ENCODE data around the gene PI4KB. TPM values are rescaled to one million over a fixed set of nuclear protein-coding genes. Genes with fewer than 3 reads are reported as not detected.

The PI4KB gene
- total and polyA plus RNA-seq, 2 of the 4 experiments (the other 2 are of a cell fraction): 82.4 to 94.5 TPM

GRCh38 chr1:151288502-151288901 is 38.7 kb downstream of the PI4KB start:
- Histone ChIP-seq H3K79me1 (ENCODE audit: low read depth in 1 of 2, low read length in 2 of 2) (peaks cover 16 to 66% of the 10 kb centered on the region in 2 experiments), H3K9ac (ENCODE audit: low read depth, low read length) (no peak overlapping the region), H2BK20ac (ENCODE audit: low read depth, low read length) (no peak overlapping the region), H2BK5ac (ENCODE audit: low read depth, low read length, poor library complexity, severe bottlenecking) (no peak overlapping the region), H2AFZ (replicated peaks; ENCODE audit: low read length, poor library complexity) (peak overlapping the region; percentile 17), H3K36me3 (ENCODE audit: control insufficient read depth, insufficient read depth, low read length) (peaks cover 74% of the 10 kb centered on the region), H3K4me1 (ENCODE audit: control insufficient read depth, insufficient read depth, low read length) (peaks cover 5% of the 10 kb centered on the region; the same call in 1 of the 2 replicates), H3K56ac (ENCODE audit: extremely low read depth, insufficient read depth, low read length) (no peak overlapping the region), H3K27ac (ENCODE audit: insufficient read depth, low read length) (no peak overlapping the region), H2AK9ac (replicated peaks; ENCODE audit: low read depth, low read length, poor library complexity) (no peak overlapping the region), H2BK120ac (ENCODE audit: low read depth, low read length) (no peak overlapping the region), H4K91ac (ENCODE audit: insufficient read depth, low read depth, low read length) (no peak overlapping the region), H4K5ac (ENCODE audit: low read depth, low read length) (no peak overlapping the region), H3K18ac (ENCODE audit: low read depth, low read length) (no peak overlapping the region), H4K20me1 (ENCODE audit: insufficient read depth, low read length) (peaks cover 34% of the 10 kb centered on the region), H3K23ac (ENCODE audit: low read depth, low read length) (no peak overlapping the region), H3K4ac (ENCODE audit: low read depth, low read length) (no peak overlapping the region), H3K9me1 (ENCODE audit: insufficient read depth, low read length) (no peaks in the 10 kb centered on the region), H2BK15ac (ENCODE audit: low read depth, low read length) (no peak overlapping the region), H4K8ac (ENCODE audit: low read depth in 2 of 2, low read length in 2 of 2) (no peak overlapping the region), H3K9me3 (ENCODE audit: control insufficient read depth, insufficient read depth, low read length) (no peaks in the 10 kb centered on the region), H3K4me3 (ENCODE audit: insufficient read depth, low read depth, low read length) (no peak overlapping the region), H3K4me2 (ENCODE audit: low read depth, low read length) (no peak overlapping the region), H3K27me3 (ENCODE audit: control insufficient read depth, insufficient read depth, low read length) (no peaks in the 10 kb centered on the region), H3K14ac (replicated peaks; ENCODE audit: low read depth, low read length) (no peak overlapping the region), H2AK5ac (ENCODE audit: low read depth, low read length) (no peak overlapping the region)
- TF ChIP-seq FOS (IDR thresholded peaks at IDR 0.05; ENCODE audit: low read depth, low read length) (no peak), POLR2A (IDR thresholded peaks at IDR 0.05; ENCODE audit: low read depth, low read length) (no peak), RAD21 (IDR thresholded peaks at IDR 0.05; ENCODE audit: low read length) (no peak), MAFK (IDR thresholded peaks at IDR 0.05; ENCODE audit: low read depth, low read length) (no peak), ELK1 (IDR thresholded peaks at IDR 0.05; ENCODE audit: borderline replicate concordance, low read depth, low read length) (no peak), NFE2L2 (IDR thresholded peaks at IDR 0.05; ENCODE audit: low read depth, low read length) (no peak)
- CTCF ChIA-PET: no interaction called here
- no peak for DNase-seq
- 96% methylated on average over 8 of the region's 14 CpGs; no CpG with 5 or more reads in 1 of the 2 experiments for whole genome bisulfite sequencing, 2 experiments (ENCODE audit: extremely low coverage in 2 of 2, insufficient read length in 1 of 2)
- dilution Hi-C loops (cut with HindIII; ENCODE audit: low sequenced_read_pairs, unreplicated experiment): no loop called here
- POLR2A ChIA-PET (ENCODE audit: unreplicated experiment): no interaction called here
- ATAC-seq (ENCODE audit: low read depth): no peak
- intact Hi-C loops (cut with micrococcal nuclease): no loop called here
- no TSS peak for BruUV-seq (replicated peaks)
- in situ Hi-C loops (cut with MboI; ENCODE audit: low sequenced_read_pairs): no loop called here

Measured in IMR-90 (cell line).